MCF 10A (cell line): Measurements from ENCODE around the gene SLC34A1. TPM values are rescaled to one million over a fixed set of nuclear protein-coding genes. Genes with fewer than 3 reads are reported as not detected.
A peak's percentile ranks its signal among the peaks of the same experiment; 100 is the strongest.
"Not testable (repeated sequence)": the region's sequence is repeated elsewhere in the genome, so short reads cannot be mapped to it uniquely, and the experiment has no call there.

Experiments used
- BruUV-seq: library from RNA; stranded (reverse); fragments of 400-500 nt; replicated peaks from 2 replicates; lab custom pipeline; 2021; lab: Mats Ljungman, UMichigan
- CTCF ChIA-PET: fragments of 300-600 bp; sonication (Branson Sonifier 250); formaldehyde crosslinking; extraction: SDS; loops from one replicate; lab custom pipeline; 2021; ENCODE audit warnings: antibody characterized with exemption, inconsistent platforms; lab: Yijun Ruan, JAX
- POLR2A ChIA-PET: fragments of 300-600, 350-650 bp; sonication (Branson Sonifier 250); formaldehyde crosslinking; extraction: SDS; loops from one replicate; lab custom pipeline; 2020; ENCODE audit warnings: antibody characterized with exemption, inconsistent platforms; lab: Yijun Ruan, JAX
- DNase-seq: peaks from one replicate; pipeline ENCODE4 v3.0.0-alpha.2; 2018; ENCODE audit not compliant: unreplicated experiment
- H3K27ac Mint-ChIP-seq: one replicate; pipeline ENCODE4 v1.8.0; 2022; ENCODE audit warnings: mild to moderate bottlenecking, low read depth, mixed read lengths; ENCODE audit not compliant: unreplicated experiment
- H3K27me3 Mint-ChIP-seq: one replicate; pipeline ENCODE4 v1.8.0; 2022; ENCODE audit warnings: mixed read lengths; ENCODE audit not compliant: insufficient read depth, unreplicated experiment
- H3K36me3 Mint-ChIP-seq: one replicate; pipeline ENCODE4 v1.8.0; 2022; ENCODE audit warnings: mild to moderate bottlenecking, moderate library complexity, mixed read lengths; ENCODE audit not compliant: insufficient read depth, unreplicated experiment
- H3K4me1 Mint-ChIP-seq: one replicate; pipeline ENCODE4 v1.8.0; 2022; ENCODE audit warnings: mixed read lengths; ENCODE audit not compliant: insufficient read depth, unreplicated experiment
- H3K4me3 Mint-ChIP-seq: one replicate; pipeline ENCODE4 v1.8.0; 2022; ENCODE audit warnings: mild to moderate bottlenecking, moderate library complexity, mixed read lengths; ENCODE audit not compliant: unreplicated experiment
- H3K9me3 Mint-ChIP-seq: one replicate; pipeline ENCODE4 v1.8.0; 2022; ENCODE audit warnings: mixed read lengths; ENCODE audit not compliant: unreplicated experiment
- intact Hi-C: fragments of 100-400 bp; cut with micrococcal nuclease; formaldehyde crosslinking; loops from 2 replicates; pipeline ENCODE4 v1.14.1; 2022
- total RNA-seq: library from RNA; stranded (reverse); gene quantifications from 2 replicates; pipeline ENCODE4 v1.2.3, GENCODE V29; 2022
- TF ChIP-seq, protein P1 (sequence below): fragments of 200-600 bp; IDR thresholded peaks from one replicate; pipeline ENCODE4 v1.8.0; 2022; ENCODE audit warnings: antibody characterized with exemption, mild to moderate bottlenecking; ENCODE audit not compliant: unreplicated experiment

Gene SLC34A1
- total RNA-seq, 1 experiment from 2014 or later = not detected

DNA sequence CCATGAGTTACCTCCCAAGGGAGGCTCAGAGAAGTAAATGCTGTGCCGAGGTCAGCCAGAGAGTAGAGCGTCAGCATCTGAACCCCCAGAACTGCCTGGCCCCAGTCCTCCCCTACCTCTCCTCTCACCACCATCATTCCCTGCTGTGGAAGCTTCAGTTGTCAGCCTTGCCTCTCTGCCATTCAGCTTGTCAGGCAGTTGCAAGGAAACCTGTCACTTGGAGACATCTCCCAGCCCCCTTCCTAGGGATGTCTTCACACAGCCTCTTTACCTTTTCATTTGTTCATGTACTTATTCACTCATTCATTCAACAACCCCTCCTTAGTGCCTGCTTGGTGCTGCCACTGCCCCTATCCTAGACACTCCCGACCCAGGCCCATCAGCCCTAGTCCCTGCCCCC lies 24.4 kb upstream of the SLC34A1 start:
- peaks cover 27% of the 10 kb centered on the region for H3K4me1 Mint-ChIP-seq
- H3K27ac Mint-ChIP-seq = no peak overlapping the region
- ChIA-PET CTCF (interaction anchor here (0.8 to 4.7 kb wide), 3 partner anchors 10 to 67 kb away, joined by 3 to 21 read pairs (median 5); no protein-coding TSS in a partner anchor), POLR2A (interaction anchor here (3.2 kb wide), 1 partner anchor 8 kb away, joined by 29 read pairs; the partner anchor contains the start of gene LMAN2)
- H3K36me3 Mint-ChIP-seq = no peaks in the 10 kb centered on the region
- H3K4me3 Mint-ChIP-seq = no peak overlapping the region
- intact Hi-C loops = no loop called here
- TF ChIP-seq, protein P1, sequence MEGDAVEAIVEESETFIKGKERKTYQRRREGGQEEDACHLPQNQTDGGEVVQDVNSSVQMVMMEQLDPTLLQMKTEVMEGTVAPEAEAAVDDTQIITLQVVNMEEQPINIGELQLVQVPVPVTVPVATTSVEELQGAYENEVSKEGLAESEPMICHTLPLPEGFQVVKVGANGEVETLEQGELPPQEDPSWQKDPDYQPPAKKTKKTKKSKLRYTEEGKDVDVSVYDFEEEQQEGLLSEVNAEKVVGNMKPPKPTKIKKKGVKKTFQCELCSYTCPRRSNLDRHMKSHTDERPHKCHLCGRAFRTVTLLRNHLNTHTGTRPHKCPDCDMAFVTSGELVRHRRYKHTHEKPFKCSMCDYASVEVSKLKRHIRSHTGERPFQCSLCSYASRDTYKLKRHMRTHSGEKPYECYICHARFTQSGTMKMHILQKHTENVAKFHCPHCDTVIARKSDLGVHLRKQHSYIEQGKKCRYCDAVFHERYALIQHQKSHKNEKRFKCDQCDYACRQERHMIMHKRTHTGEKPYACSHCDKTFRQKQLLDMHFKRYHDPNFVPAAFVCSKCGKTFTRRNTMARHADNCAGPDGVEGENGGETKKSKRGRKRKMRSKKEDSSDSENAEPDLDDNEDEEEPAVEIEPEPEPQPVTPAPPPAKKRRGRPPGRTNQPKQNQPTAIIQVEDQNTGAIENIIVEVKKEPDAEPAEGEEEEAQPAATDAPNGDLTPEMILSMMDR = no peak
- H3K9me3 Mint-ChIP-seq = no peaks in the 10 kb centered on the region
- DNase-seq = no peak
- BruUV-seq = no TSS peak
- no peaks in the 10 kb centered on the region for H3K27me3 Mint-ChIP-seq

DNA sequence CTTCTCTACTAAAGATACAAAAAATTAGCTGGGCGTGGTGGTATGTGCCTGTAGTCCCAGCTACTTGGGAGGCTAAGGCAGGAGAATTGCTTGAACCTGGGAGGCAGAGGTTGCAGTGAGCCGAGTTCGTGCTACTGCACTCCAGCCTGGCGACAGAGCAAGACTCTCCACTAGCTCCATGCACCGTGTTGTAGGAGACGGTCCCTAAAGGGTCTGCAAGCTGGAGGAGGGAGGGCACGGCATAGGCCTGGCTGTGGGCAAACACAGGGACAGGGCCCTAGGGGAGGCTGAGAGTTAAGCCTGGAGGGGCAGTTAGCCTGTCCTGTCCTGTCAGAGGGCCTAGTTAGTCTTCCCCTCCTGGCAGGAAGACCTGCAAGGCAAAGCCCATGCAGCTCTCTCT lies 23.5 kb upstream of the SLC34A1 start:
- H3K4me3 Mint-ChIP-seq, H3K27me3 Mint-ChIP-seq, BruUV-seq, H3K27ac Mint-ChIP-seq, H3K9me3 Mint-ChIP-seq, H3K36me3 Mint-ChIP-seq, DNase-seq, intact Hi-C loops: not testable (repeated sequence)
- peaks cover 27% of the 10 kb centered on the region for H3K4me1 Mint-ChIP-seq
- ChIA-PET POLR2A (interaction anchor here (0.8 to 3.2 kb wide), 2 partner anchors 9 to 13 kb away, joined by 3 to 29 read pairs; partner anchors contain the start of gene LMAN2), CTCF (interaction anchor here (0.6 to 4.7 kb wide), 8 partner anchors 9 to 161 kb away, joined by 3 to 21 read pairs (median 3); no protein-coding TSS in a partner anchor)

DNA sequence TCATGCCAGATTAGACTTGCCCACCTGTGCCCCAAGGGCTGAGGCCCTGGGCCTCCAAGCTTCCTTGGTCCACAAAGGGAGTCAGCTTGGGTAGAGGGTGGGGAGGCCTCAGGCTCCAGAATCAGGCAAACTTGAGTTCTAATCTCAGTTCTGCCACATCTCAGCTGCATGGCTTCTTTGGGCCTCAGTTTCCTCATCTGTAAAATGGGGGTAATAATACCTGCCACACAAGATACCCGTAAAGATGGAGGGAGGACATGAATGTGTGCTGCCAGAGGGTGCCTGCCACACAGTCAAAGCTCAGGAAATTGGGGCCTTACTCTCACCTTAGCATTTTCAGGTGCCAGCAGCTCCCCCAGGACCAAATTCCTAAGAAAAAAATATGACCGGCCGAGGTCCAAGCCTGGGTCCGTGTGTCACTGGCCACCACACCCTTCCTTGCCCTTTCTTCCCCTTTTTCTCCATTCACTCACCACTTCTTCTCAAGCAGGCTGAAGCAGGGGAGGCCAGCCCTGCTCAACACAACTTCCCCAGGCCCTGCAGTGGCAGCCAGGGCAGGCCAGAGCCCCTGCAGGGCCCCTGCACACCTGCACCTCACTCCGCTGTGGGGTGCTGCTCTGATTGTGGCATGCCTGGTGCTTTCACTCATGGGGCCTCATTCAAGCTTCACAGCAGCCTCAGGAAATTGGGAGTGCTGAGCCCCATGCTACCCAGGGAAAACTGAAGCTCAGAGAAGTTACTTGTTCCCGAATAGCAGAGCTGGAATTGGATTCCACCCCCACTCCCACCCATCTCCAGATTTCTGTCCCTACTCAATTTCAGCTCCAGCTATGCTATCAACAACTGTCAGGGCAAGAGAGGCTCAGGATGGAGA lies 22.6 kb upstream of the SLC34A1 start:
- no peak for DNase-seq
- ChIA-PET POLR2A (interaction anchor here (0.8 to 3.2 kb wide), 4 partner anchors 9 to 43 kb away, joined by 3 to 29 read pairs (median 4); partner anchors contain the start of gene LMAN2), CTCF (interaction anchor here (0.6 to 4.7 kb wide), 8 partner anchors 8 to 140 kb away, joined by 3 to 21 read pairs (median 3); partner anchors contain the start of gene LMAN2)
- intact Hi-C loops = loop anchor here (2.0 kb wide), 1 partner anchor 43 kb away; no protein-coding TSS in a partner anchor
- Mint-ChIP-seq H3K36me3 (no peaks in the 10 kb centered on the region), H3K27me3 (no peaks in the 10 kb centered on the region), H3K27ac (no peak overlapping the region), H3K4me3 (peak overlapping the region; percentile 79), H3K9me3 (no peaks in the 10 kb centered on the region), H3K4me1 (peaks cover 27% of the 10 kb centered on the region)
- no TSS peak for BruUV-seq
- TF ChIP-seq, protein P1 = no peak

- no peaks in the 10 kb centered on the region for H3K27me3 Mint-ChIP-seq
- TF ChIP-seq, protein P1 = no peak
- intact Hi-C loops = loop anchor here (2.0 kb wide), 1 partner anchor 43 kb away; no protein-coding TSS in a partner anchor
- no peaks in the 10 kb centered on the region for H3K9me3 Mint-ChIP-seq
- H3K36me3 Mint-ChIP-seq = no peaks in the 10 kb centered on the region
- DNase-seq = no peak
- no peak overlapping the region for H3K27ac Mint-ChIP-seq
- H3K4me3 Mint-ChIP-seq = peak overlapping the region; percentile 79
- POLR2A ChIA-PET = interaction anchor here (0.8 to 3.2 kb wide), 4 partner anchors 8 to 42 kb away, joined by 3 to 29 read pairs (median 4); partner anchors contain the start of gene LMAN2
- CTCF ChIA-PET = interaction anchor here (0.6 to 4.7 kb wide), 5 partner anchors 8 to 139 kb away, joined by 3 to 21 read pairs (median 3); partner anchors contain the start of gene LMAN2
- BruUV-seq = no TSS peak
- H3K4me1 Mint-ChIP-seq = peaks cover 27% of the 10 kb centered on the region
Observed at GRCh38 chr5:177362292-177362609, 22.0 kb upstream of the SLC34A1 start.
